ENCODE results near the gene SOX10.

The SOX10 gene

GRCh38 chr22:38018938-38019827 is 34.8 kb upstream of the SOX10 start:
- H3K4me3 ChIP-seq (ENCODE audit: low read depth, low read length) = no peak overlapping the region
- no peaks in the 10 kb centered on the region for H3K79me2 ChIP-seq
- no peaks in the 10 kb centered on the region for H3K9me3 ChIP-seq (ENCODE audit: control insufficient read depth, low read length)
- no peak overlapping the region for H3K9ac ChIP-seq
- H3K4me1 ChIP-seq = peaks cover 7% of the 10 kb centered on the region
- no peak overlapping the region for H3K4me2 ChIP-seq (ENCODE audit: low read length)
- H3K27me3 ChIP-seq (ENCODE audit: control insufficient read depth, insufficient read depth, low read length) = no peaks in the 10 kb centered on the region
- no peak overlapping the region for H3K27ac ChIP-seq
- no peaks in the 10 kb centered on the region for H3K36me3 ChIP-seq (ENCODE audit: control insufficient read depth, insufficient read depth, low read length)
- no peak overlapping the region for H2AFZ ChIP-seq
- no peak for TF ChIP-seq CTCF (IDR thresholded peaks at IDR 0.05)

- no peak overlapping the region for H3K27ac ChIP-seq
- peaks cover 7% of the 10 kb centered on the region for H3K4me1 ChIP-seq
Observed at GRCh38 chr22:38017939-38018885, 33.9 kb upstream of the SOX10 start.

GRCh38 chr22:38017272-38017920 is 33.0 kb upstream of the SOX10 start:
- Histone ChIP-seq H3K79me2 (no peaks in the 10 kb centered on the region), H3K9me3 (ENCODE audit: control insufficient read depth, low read length) (no peaks in the 10 kb centered on the region), H3K4me1 (peaks cover 7% of the 10 kb centered on the region), H3K27me3 (ENCODE audit: control insufficient read depth, insufficient read depth, low read length) (no peaks in the 10 kb centered on the region), H3K9ac (no peak overlapping the region), H3K36me3 (ENCODE audit: control insufficient read depth, insufficient read depth, low read length) (no peaks in the 10 kb centered on the region), H3K27ac (peak overlapping the region; percentile 36), H3K4me2 (ENCODE audit: low read length) (peak overlapping the region; percentile 19), H3K4me3 (ENCODE audit: low read depth, low read length) (no peak overlapping the region), H2AFZ (peak overlapping the region; percentile 78)
- TF ChIP-seq CTCF (IDR thresholded peaks at IDR 0.05) = no peak

More at GRCh38 chr22:38017939-38018885, 33.9 kb upstream of the SOX10 start:
- no peaks in the 10 kb centered on the region for H3K27me3 ChIP-seq (ENCODE audit: control insufficient read depth, insufficient read depth, low read length)
- no peak overlapping the region for H3K4me2 ChIP-seq (ENCODE audit: low read length)
- no peak overlapping the region for H3K4me3 ChIP-seq (ENCODE audit: low read depth, low read length)
- no peaks in the 10 kb centered on the region for H3K9me3 ChIP-seq (ENCODE audit: control insufficient read depth, low read length)
- no peak overlapping the region for H2AFZ ChIP-seq
- TF ChIP-seq CTCF (IDR thresholded peaks at IDR 0.05) = no peak
- no peak overlapping the region for H3K9ac ChIP-seq
- H3K36me3 ChIP-seq (ENCODE audit: control insufficient read depth, insufficient read depth, low read length) = no peaks in the 10 kb centered on the region
- H3K79me2 ChIP-seq = no peaks in the 10 kb centered on the region

GRCh38 chr22:38016182-38017151 is 32.1 kb upstream of the SOX10 start:
- Histone ChIP-seq H3K9ac (no peak overlapping the region), H3K27ac (peak overlapping the region; percentile 36)

More at GRCh38 chr22:38016182-38017151, 32.1 kb upstream of the SOX10 start:
- Histone ChIP-seq H3K27me3 (ENCODE audit: control insufficient read depth, insufficient read depth, low read length) (no peaks in the 10 kb centered on the region), H3K79me2 (no peaks in the 10 kb centered on the region), H3K4me2 (ENCODE audit: low read length) (peak overlapping the region; percentile 35), H3K4me1 (peaks cover 7% of the 10 kb centered on the region), H3K9me3 (ENCODE audit: control insufficient read depth, low read length) (no peaks in the 10 kb centered on the region), H2AFZ (peak overlapping the region; percentile 78), H3K36me3 (ENCODE audit: control insufficient read depth, insufficient read depth, low read length) (no peaks in the 10 kb centered on the region), H3K4me3 (ENCODE audit: low read depth, low read length) (no peak overlapping the region)
- no peak for TF ChIP-seq CTCF (IDR thresholded peaks at IDR 0.05)

Measured in parathyroid adenoma (tissue), 2 donors.